Osteoblast (primary cell): ENCODE measurements around the gene GPR17. TPM values are rescaled to one million over a fixed set of nuclear protein-coding genes. Genes with fewer than 3 reads are reported as not detected.

Experiments used
- DNase-seq: peaks from one replicate; pipeline ENCODE4 v3.0.0; 2011; ENCODE audit warnings: low spot score, mixed read lengths; ENCODE audit not compliant: insufficient read length; ENCODE audit errors: missing footprints
- H2AFZ ChIP-seq: 2 replicates; pipeline ENCODE4 v1.6.0; 2011; ENCODE audit warnings: mild to moderate bottlenecking, low read length
- H3K27ac ChIP-seq: 2 replicates; pipeline ENCODE4 v1.5.1; 2011; ENCODE audit warnings: mild to moderate bottlenecking, low read depth, low read length, moderate library complexity
- H3K27me3 ChIP-seq: 2 replicates; pipeline ENCODE4 v1.6.0; 2012; ENCODE audit warnings: mild to moderate bottlenecking, control low read depth, inconsistent platforms, low read length, moderate library complexity; ENCODE audit not compliant: insufficient read depth
- H3K36me3 ChIP-seq: 2 replicates; pipeline ENCODE4 v1.5.1; 2011; ENCODE audit warnings: mild to moderate bottlenecking, low read length, control low read depth, moderate library complexity; ENCODE audit not compliant: insufficient read depth
- H3K4me1 ChIP-seq: 2 replicates; pipeline ENCODE4 v1.5.1; 2011; ENCODE audit warnings: mild to moderate bottlenecking, low read length, control low read depth, moderate library complexity; ENCODE audit not compliant: insufficient read depth
- H3K4me2 ChIP-seq: 2 replicates; pipeline ENCODE4 v1.6.0; 2011; ENCODE audit warnings: mild to moderate bottlenecking, low read length; ENCODE audit not compliant: insufficient read depth
- H3K4me3 ChIP-seq: fragments of 200-600 bp; sonication (generic); 3 replicates; pipeline ENCODE4 v1.5.1; 2012; ENCODE audit warnings: mild to moderate bottlenecking, low read length, inconsistent platforms; ENCODE audit not compliant: insufficient read depth
- H3K79me2 ChIP-seq: 2 replicates; pipeline ENCODE4 v1.6.0; 2012; ENCODE audit warnings: mild to moderate bottlenecking, low read length, control low read depth, inconsistent platforms; ENCODE audit not compliant: insufficient read depth
- H3K9me3 ChIP-seq: 2 replicates; pipeline ENCODE4 v1.5.1; 2011; ENCODE audit warnings: low read depth, low read length, control low read depth
- H4K20me1 ChIP-seq: 2 replicates; pipeline ENCODE4 v1.6.0; 2012; ENCODE audit warnings: mild to moderate bottlenecking, low read length, control low read depth; ENCODE audit not compliant: insufficient read depth
- total RNA-seq: library from RNA; depleted of rRNA; stranded (reverse); fragments of >200 nt; gene quantifications from 2 replicates; pipeline ENCODE4 v1.2.3, GENCODE V29; 2012
- TF ChIP-seq, protein P1 (sequence below): IDR thresholded peaks from 2 replicates; pipeline ENCODE4 v1.5.1; 2011; ENCODE audit warnings: mild to moderate bottlenecking, low read depth, low read length, moderate library complexity; ENCODE audit errors: extremely low read depth

The GPR17 gene
- total RNA-seq, 1 donor: not detected

DNA sequence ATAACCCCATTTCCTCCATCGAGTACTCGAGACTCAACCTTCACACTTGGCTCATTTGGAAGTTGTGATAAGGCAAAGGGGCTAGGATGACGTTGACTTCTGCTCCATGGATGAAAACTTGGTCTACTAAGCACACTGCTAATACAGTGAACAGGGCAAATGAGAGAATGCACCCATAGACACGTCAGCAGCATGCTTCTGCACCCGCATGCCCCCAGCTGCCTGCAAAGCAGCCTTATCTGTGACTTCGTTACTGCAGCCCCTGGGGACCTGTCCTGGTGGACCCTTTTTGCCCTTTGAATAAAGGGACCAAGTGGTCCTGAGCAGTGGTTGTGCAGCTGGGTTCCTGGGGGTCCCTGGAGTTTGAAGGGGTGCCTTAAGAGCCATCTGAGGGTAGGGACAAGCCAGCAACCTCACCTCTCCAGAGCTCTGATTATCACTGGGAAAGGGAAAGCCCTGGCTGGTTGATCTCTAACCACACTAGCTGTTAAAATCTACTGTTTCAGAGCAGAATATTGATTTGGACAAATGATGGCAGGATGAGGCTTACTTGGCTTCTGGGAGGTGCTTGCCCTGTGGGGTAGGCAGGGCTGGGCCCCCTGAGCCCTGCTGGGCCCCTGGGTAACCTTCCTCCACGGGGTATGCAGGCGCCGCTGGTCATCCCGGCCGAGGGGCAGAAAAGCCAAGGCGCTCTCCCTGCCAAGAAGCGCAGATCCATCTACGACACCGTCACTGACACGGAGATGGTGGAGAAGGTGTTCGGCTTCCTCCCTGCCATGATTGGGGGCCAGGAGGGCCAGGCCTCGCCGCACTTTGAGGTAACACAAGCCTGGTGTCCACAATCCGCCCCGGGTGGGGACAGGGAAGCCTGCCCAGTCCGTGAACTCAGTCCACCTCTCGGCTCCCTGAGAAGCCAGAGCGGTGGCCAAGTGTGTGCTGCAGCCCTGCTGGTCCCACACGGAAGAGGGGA, 37.6 kb upstream of the GPR17 start:
- H3K27ac ChIP-seq: no peak overlapping the region
- H3K4me3 ChIP-seq: no peak overlapping the region

DNA sequence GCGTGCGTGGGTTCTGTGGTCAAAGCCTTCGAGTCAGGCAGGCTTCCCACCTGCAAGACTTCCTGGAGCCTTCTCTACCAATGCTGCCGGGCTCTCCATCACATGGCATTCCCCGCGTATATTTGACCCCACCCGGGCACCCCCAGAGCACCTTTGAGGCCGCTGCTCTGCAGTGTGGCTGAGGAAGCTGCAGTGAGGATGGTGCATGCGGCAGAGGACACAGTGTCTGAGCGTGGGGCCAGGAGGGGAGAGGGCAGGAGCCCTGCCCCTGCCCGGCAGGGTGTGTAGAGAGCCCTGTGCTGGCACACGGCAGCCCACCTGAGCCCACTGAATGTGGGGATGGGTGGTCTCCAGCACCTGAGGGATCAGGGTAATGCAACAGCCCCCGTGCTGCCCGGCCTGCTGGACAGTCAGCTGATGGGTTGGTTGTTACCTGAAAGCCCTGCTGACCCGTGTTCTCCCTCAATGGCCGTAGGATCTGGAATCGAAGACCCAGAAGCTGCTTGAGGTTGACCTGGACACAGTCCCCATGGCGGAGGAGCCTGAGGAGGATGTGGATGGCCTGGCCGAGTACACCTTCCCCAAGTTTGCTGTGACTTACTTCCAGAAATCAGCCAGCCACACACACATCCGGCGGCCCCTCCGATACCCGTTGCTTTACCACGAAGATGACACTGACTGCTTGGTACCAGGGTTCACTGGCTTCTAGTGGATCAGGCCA, 36.8 kb upstream of the GPR17 start:
- H3K4me1 ChIP-seq: no peaks in the 10 kb centered on the region
- TF ChIP-seq, protein P1, sequence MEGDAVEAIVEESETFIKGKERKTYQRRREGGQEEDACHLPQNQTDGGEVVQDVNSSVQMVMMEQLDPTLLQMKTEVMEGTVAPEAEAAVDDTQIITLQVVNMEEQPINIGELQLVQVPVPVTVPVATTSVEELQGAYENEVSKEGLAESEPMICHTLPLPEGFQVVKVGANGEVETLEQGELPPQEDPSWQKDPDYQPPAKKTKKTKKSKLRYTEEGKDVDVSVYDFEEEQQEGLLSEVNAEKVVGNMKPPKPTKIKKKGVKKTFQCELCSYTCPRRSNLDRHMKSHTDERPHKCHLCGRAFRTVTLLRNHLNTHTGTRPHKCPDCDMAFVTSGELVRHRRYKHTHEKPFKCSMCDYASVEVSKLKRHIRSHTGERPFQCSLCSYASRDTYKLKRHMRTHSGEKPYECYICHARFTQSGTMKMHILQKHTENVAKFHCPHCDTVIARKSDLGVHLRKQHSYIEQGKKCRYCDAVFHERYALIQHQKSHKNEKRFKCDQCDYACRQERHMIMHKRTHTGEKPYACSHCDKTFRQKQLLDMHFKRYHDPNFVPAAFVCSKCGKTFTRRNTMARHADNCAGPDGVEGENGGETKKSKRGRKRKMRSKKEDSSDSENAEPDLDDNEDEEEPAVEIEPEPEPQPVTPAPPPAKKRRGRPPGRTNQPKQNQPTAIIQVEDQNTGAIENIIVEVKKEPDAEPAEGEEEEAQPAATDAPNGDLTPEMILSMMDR: no peak
- H4K20me1 ChIP-seq: no peaks in the 10 kb centered on the region
- no peaks in the 10 kb centered on the region for H3K9me3 ChIP-seq
- no peaks in the 10 kb centered on the region for H3K36me3 ChIP-seq
- no peak overlapping the region for H3K27ac ChIP-seq
- H3K79me2 ChIP-seq: no peaks in the 10 kb centered on the region
- no peak overlapping the region for H3K4me2 ChIP-seq
- peak; percentile 31 for DNase-seq
- H2AFZ ChIP-seq: no peak overlapping the region
- H3K4me3 ChIP-seq: no peak overlapping the region
- no peaks in the 10 kb centered on the region for H3K27me3 ChIP-seq

More for the DNA sequence above, 37.6 kb upstream of the GPR17 start:
- Histone ChIP-seq H3K4me2 (no peak overlapping the region), H3K27me3 (no peaks in the 10 kb centered on the region), H4K20me1 (no peaks in the 10 kb centered on the region), H3K9me3 (peaks cover 2% of the 10 kb centered on the region), H2AFZ (no peak overlapping the region), H3K36me3 (no peaks in the 10 kb centered on the region), H3K4me1 (no peaks in the 10 kb centered on the region), H3K79me2 (no peaks in the 10 kb centered on the region)
- TF ChIP-seq, protein P1: no peak
- DNase-seq: peak; percentile 44

GRCh38 chr2:127609818-127610217, 36.1 kb upstream of the GPR17 start:
- no peak overlapping the region for H3K27ac ChIP-seq
- H3K9me3 ChIP-seq: no peaks in the 10 kb centered on the region
- no peak overlapping the region for H3K4me3 ChIP-seq
- peaks cover 2% of the 10 kb centered on the region for H3K4me1 ChIP-seq
- H2AFZ ChIP-seq: no peak overlapping the region
- H4K20me1 ChIP-seq: no peaks in the 10 kb centered on the region
- TF ChIP-seq, protein P1: no peak
- no peaks in the 10 kb centered on the region for H3K36me3 ChIP-seq
- H3K27me3 ChIP-seq: no peaks in the 10 kb centered on the region
- DNase-seq: no peak
- no peaks in the 10 kb centered on the region for H3K79me2 ChIP-seq
- H3K4me2 ChIP-seq: no peak overlapping the region

GRCh38 chr2:127610561-127610960, 35.4 kb upstream of the GPR17 start:
- TF ChIP-seq, protein P1: no peak
- H2AFZ ChIP-seq: no peak overlapping the region
- peaks cover 6% of the 10 kb centered on the region for H3K4me1 ChIP-seq
- no peaks in the 10 kb centered on the region for H3K27me3 ChIP-seq
- H3K79me2 ChIP-seq: no peaks in the 10 kb centered on the region
- H3K36me3 ChIP-seq: no peaks in the 10 kb centered on the region
- H3K4me3 ChIP-seq: no peak overlapping the region
- no peak overlapping the region for H3K27ac ChIP-seq
- no peaks in the 10 kb centered on the region for H4K20me1 ChIP-seq
- DNase-seq: no peak
- H3K9me3 ChIP-seq: no peaks in the 10 kb centered on the region
- no peak overlapping the region for H3K4me2 ChIP-seq
